IMR-90 (cell line): ENCODE results near the gene ACHE. TPM values are rescaled to one million over a fixed set of nuclear protein-coding genes. Genes with fewer than 3 reads are reported as not detected.

Experiments used
- ATAC-seq: fragments of 200-7000 bp; cut with Tn5 transposase; 2 replicates; pipeline ENCODE4 v1.9.1; 2020; ENCODE audit warnings: low read depth, mild to moderate bottlenecking, moderate library complexity
- BruUV-seq: library from RNA; stranded (reverse); fragments of 400-500 nt; replicated peaks from 2 replicates; lab custom pipeline; 2021; lab: Mats Ljungman, UMichigan
- CTCF ChIA-PET: fragments of 300-600 bp; formaldehyde crosslinking; extraction: SDS; loops from one replicate; lab custom pipeline; 2021; ENCODE audit warnings: antibody characterized with exemption; lab: Yijun Ruan, JAX
- POLR2A ChIA-PET: fragments of 300-600 bp; sonication (Branson Sonifier 250); formaldehyde crosslinking; loops from one replicate; lab custom pipeline; 2022; ENCODE audit warnings: antibody characterized with exemption; ENCODE audit not compliant: unreplicated experiment; lab: Charles Lee
- DNase-seq: peaks from one replicate; pipeline ENCODE4 v3.0.0; 2013
- H2AFZ ChIP-seq: replicated peaks from 2 replicates; pipeline ENCODE3; 2013; ENCODE audit warnings: low read length, mild to moderate bottlenecking; ENCODE audit not compliant: poor library complexity
- H2AK5ac ChIP-seq: 2 replicates; pipeline ENCODE4 v1.6.1; 2013; ENCODE audit warnings: low read depth, low read length, inconsistent platforms
- H2AK9ac ChIP-seq: replicated peaks from 2 replicates; pipeline ENCODE3; 2013; ENCODE audit warnings: mild to moderate bottlenecking, low read depth, low read length, moderate library complexity; ENCODE audit not compliant: poor library complexity
- H2BK120ac ChIP-seq: 2 replicates; pipeline ENCODE4 v1.6.1; 2013; ENCODE audit warnings: low read depth, low read length, inconsistent platforms
- H2BK15ac ChIP-seq: 3 replicates; pipeline ENCODE4 v1.6.1; 2013; ENCODE audit warnings: low read depth, low read length, inconsistent platforms
- H2BK20ac ChIP-seq: 2 replicates; pipeline ENCODE4 v1.6.1; 2013; ENCODE audit warnings: low read depth, mild to moderate bottlenecking, inconsistent platforms, low read length, moderate library complexity
- H2BK5ac ChIP-seq: 2 replicates; pipeline ENCODE4 v1.6.1; 2013; ENCODE audit warnings: mild to moderate bottlenecking, low read depth, low read length, inconsistent platforms; ENCODE audit not compliant: poor library complexity, severe bottlenecking
- H3K14ac ChIP-seq: replicated peaks from 2 replicates; pipeline ENCODE4 v1.6.1; 2013; ENCODE audit warnings: low read depth, low read length, inconsistent platforms
- H3K18ac ChIP-seq: 2 replicates; pipeline ENCODE4 v1.6.1; 2013; ENCODE audit warnings: low read depth, low read length, control low read depth
- H3K23ac ChIP-seq: 2 replicates; pipeline ENCODE4 v1.6.1; 2013; ENCODE audit warnings: low read depth, low read length, inconsistent platforms
- H3K27ac ChIP-seq: 2 replicates; pipeline ENCODE4 v1.5.1; 2013; ENCODE audit warnings: mild to moderate bottlenecking, control low read depth, low read length; ENCODE audit not compliant: insufficient read depth
- H3K27me3 ChIP-seq: 2 replicates; pipeline ENCODE4 v1.6.1; 2013; ENCODE audit warnings: low read length; ENCODE audit not compliant: control insufficient read depth, insufficient read depth
- H3K36me3 ChIP-seq: 2 replicates; pipeline ENCODE4 v1.6.1; 2013; ENCODE audit warnings: low read length, mixed read lengths; ENCODE audit not compliant: control insufficient read depth, insufficient read depth
- H3K4ac ChIP-seq: 2 replicates; pipeline ENCODE4 v1.6.1; 2013; ENCODE audit warnings: low read depth, low read length, inconsistent platforms
- H3K4me1 ChIP-seq: 2 replicates; pipeline ENCODE4 v1.6.1; 2013; ENCODE audit warnings: low read length, mixed read lengths; ENCODE audit not compliant: control insufficient read depth, insufficient read depth
- H3K4me2 ChIP-seq: 2 replicates; pipeline ENCODE4 v1.6.1; 2013; ENCODE audit warnings: low read depth, mild to moderate bottlenecking, control low read depth, low read length, moderate library complexity
- H3K4me3 ChIP-seq: 2 replicates; pipeline ENCODE4 v1.5.1; 2013; ENCODE audit warnings: low read depth, mild to moderate bottlenecking, control low read depth, low read length, moderate library complexity; ENCODE audit not compliant: insufficient read depth
- H3K56ac ChIP-seq: 2 replicates; pipeline ENCODE4 v1.6.1; 2013; ENCODE audit warnings: low read length, inconsistent platforms; ENCODE audit not compliant: insufficient read depth; ENCODE audit errors: extremely low read depth
- H3K79me1 ChIP-seq, 2 experiments: 2 replicates each; pipeline ENCODE4 v1.6.1; 2013; ENCODE audit warnings: low read length in 2 of 2, inconsistent platforms in 1 of 2, low read depth in 1 of 2
- H3K9ac ChIP-seq: 2 replicates; pipeline ENCODE4 v1.6.1; 2013; ENCODE audit warnings: low read depth, low read length, control low read depth
- H3K9me1 ChIP-seq: 2 replicates; pipeline ENCODE4 v1.6.1; 2013; ENCODE audit warnings: low read length, inconsistent platforms; ENCODE audit not compliant: insufficient read depth
- H3K9me3 ChIP-seq: 2 replicates; pipeline ENCODE4 v1.6.1; 2013; ENCODE audit warnings: low read length; ENCODE audit not compliant: control insufficient read depth, insufficient read depth
- H4K20me1 ChIP-seq: 2 replicates; pipeline ENCODE4 v1.6.1; 2013; ENCODE audit warnings: low read length, inconsistent platforms; ENCODE audit not compliant: insufficient read depth
- H4K5ac ChIP-seq: 2 replicates; pipeline ENCODE4 v1.6.1; 2013; ENCODE audit warnings: mild to moderate bottlenecking, low read depth, low read length, control low read depth
- H4K8ac ChIP-seq, 2 experiments: 2 replicates each; pipeline ENCODE4 v1.6.1; 2013; ENCODE audit warnings: low read depth in 2 of 2, low read length in 2 of 2, control low read depth in 1 of 2, inconsistent platforms in 1 of 2
- H4K91ac ChIP-seq: 2 replicates; pipeline ENCODE4 v1.6.1; 2013; ENCODE audit warnings: low read depth, low read length, inconsistent platforms; ENCODE audit not compliant: insufficient read depth
- BHLHE40 ChIP-seq: fragments of 150-350 bp; IDR thresholded peaks from 2 replicates; pipeline ENCODE4 v1.6.1; 2016; ENCODE audit warnings: mild to moderate bottlenecking, low read depth, low read length
- CHD1 ChIP-seq: IDR thresholded peaks from 2 replicates; pipeline ENCODE4 v1.6.1; 2012; ENCODE audit warnings: low read depth, low read length, improper control_type of control experiment
- CTCF ChIP-seq: conservative IDR thresholded peaks from 2 replicates; pipeline ENCODE4 v1.5.1; 2012; ENCODE audit warnings: mild to moderate bottlenecking, low read depth, low read length, improper control_type of control experiment
- ELK1 ChIP-seq: fragments of 150-350 bp; IDR thresholded peaks from 2 replicates; pipeline ENCODE4 v1.6.1; 2016; ENCODE audit warnings: low read depth, mild to moderate bottlenecking, low read length, moderate library complexity, borderline replicate concordance
- MAFK ChIP-seq: IDR thresholded peaks from 2 replicates; pipeline ENCODE4 v1.6.1; 2012; ENCODE audit warnings: low read depth, low read length, improper control_type of control experiment
- MAZ ChIP-seq: IDR thresholded peaks from 2 replicates; pipeline ENCODE4 v1.6.1; 2012; ENCODE audit warnings: low read depth, mild to moderate bottlenecking, low read length, improper control_type of control experiment, moderate library complexity, borderline replicate concordance
- MXI1 ChIP-seq: IDR thresholded peaks from 2 replicates; pipeline ENCODE4 v1.6.1; 2012; ENCODE audit warnings: low read depth, mild to moderate bottlenecking, low read length, moderate library complexity, borderline replicate concordance
- POLR2A ChIP-seq: IDR thresholded peaks from 2 replicates; pipeline ENCODE4 v1.6.1; 2012; ENCODE audit warnings: mild to moderate bottlenecking, low read depth, low read length
- RAD21 ChIP-seq: IDR thresholded peaks from 2 replicates; pipeline ENCODE4 v1.6.1; 2012; ENCODE audit warnings: low read length, improper control_type of control experiment
- RCOR1 ChIP-seq: IDR thresholded peaks from 2 replicates; pipeline ENCODE4 v1.6.1; 2012; ENCODE audit warnings: mild to moderate bottlenecking, low read length, improper control_type of control experiment; ENCODE audit not compliant: insufficient replicate concordance
- RFX5 ChIP-seq: IDR thresholded peaks from 2 replicates; pipeline ENCODE4 v1.8.0; 2012; ENCODE audit warnings: low read depth, mild to moderate bottlenecking, low read length, moderate library complexity
- SMC3 ChIP-seq: fragments of 150-350 bp; IDR thresholded peaks from 2 replicates; pipeline ENCODE4 v1.6.1; 2016; ENCODE audit warnings: low read depth, mild to moderate bottlenecking, antibody characterized with exemption, low read length, moderate library complexity
- USF2 ChIP-seq: fragments of 150-350 bp; IDR thresholded peaks from 2 replicates; pipeline ENCODE4 v1.6.1; 2017; ENCODE audit warnings: mild to moderate bottlenecking, antibody characterized with exemption, low read length, low read depth
- WGBS, 2 experiments: methylation state at CpG; one replicate each; pipeline versions ENCODE4 v1.1.5 to v1.1.7; 2013; ENCODE audit warnings: missing lambda C conversion rate in 2 of 2; ENCODE audit not compliant: insufficient read length in 1 of 2; ENCODE audit errors: extremely low coverage in 2 of 2; 5-methylcytosine and 5-hydroxymethylcytosine counted together
- dilution Hi-C: fragments of 300-500 bp; cut with HindIII; formaldehyde crosslinking; loops from one replicate; pipeline ENCODE4 v1.14.3; 2018; ENCODE audit warnings: low sequenced_read_pairs; ENCODE audit not compliant: unreplicated experiment
- in situ Hi-C: fragments of 300-500 bp; cut with MboI; formaldehyde crosslinking; loops from 3 replicates; pipeline ENCODE4 v1.14.3; 2019; ENCODE audit warnings: low sequenced_read_pairs, inconsistent platforms, mixed read lengths
- intact Hi-C: fragments of 100-400 bp; cut with micrococcal nuclease; formaldehyde crosslinking; loops from 2 replicates; pipeline ENCODE4 v1.10.0; 2022
- polyA plus RNA-seq, 3 experiments: library from polyadenylated mRNA; depleted of rRNA; stranded (reverse); fragments of >200 nt; gene quantifications; 2 replicates each; pipeline ENCODE4 v1.2.3, GENCODE V29; 2012; ENCODE audit warnings: low replicate concordance in 1 of 3
- total RNA-seq: library from RNA; depleted of rRNA; stranded (reverse); fragments of >200 nt; gene quantifications from 2 replicates; pipeline ENCODE4 v1.2.3, GENCODE V29; 2012

The ACHE gene
- total and polyA plus RNA-seq, 2 of the 4 experiments (the other 2 are of a cell fraction): 0.41 TPM; not detected in 1

GRCh38 chr7:100879685-100880261, 15.9 kb downstream of the ACHE start:
- no peak overlapping the region for H2AK5ac ChIP-seq
- no peak overlapping the region for H2AFZ ChIP-seq
- no peak overlapping the region for H3K14ac ChIP-seq
- BruUV-seq: no TSS peak
- no peak overlapping the region for H3K18ac ChIP-seq
- no peak overlapping the region for H3K56ac ChIP-seq
- no peak overlapping the region for H2BK15ac ChIP-seq
- H3K9ac ChIP-seq: no peak overlapping the region
- H3K4me2 ChIP-seq: peak overlapping the region; percentile 16; the same call in 1 of the 2 replicates
- in situ Hi-C loops (no loop called here), dilution Hi-C loops (no loop called here), intact Hi-C loops (no loop called here)
- no peak overlapping the region for H2BK120ac ChIP-seq
- peak overlapping the region; percentile 11; the same call in 1 of the 2 replicates for H3K23ac ChIP-seq
- H4K20me1 ChIP-seq: peaks cover 56% of the 10 kb centered on the region
- WGBS, 2 experiments: 82% methylated on average over 8 of the region's 11 CpGs; no CpG with 5 or more reads in 1 of the 2 experiments
- H3K4me3 ChIP-seq: no peak overlapping the region
- H3K79me1 ChIP-seq: peaks cover 25 to 59% of the 10 kb centered on the region in 2 experiments
- no peak overlapping the region for H3K27ac ChIP-seq
- no peak overlapping the region for H4K8ac ChIP-seq
- no peak overlapping the region for H4K91ac ChIP-seq
- peaks cover 5% of the 10 kb centered on the region for H3K4me1 ChIP-seq
- H3K9me3 ChIP-seq: no peaks in the 10 kb centered on the region
- no peaks in the 10 kb centered on the region for H3K27me3 ChIP-seq
- no peaks in the 10 kb centered on the region; the same call in 1 of the 2 replicates for H3K9me1 ChIP-seq
- ChIA-PET CTCF (no interaction called here), POLR2A (no interaction called here)
- no peak overlapping the region for H4K5ac ChIP-seq
- H3K4ac ChIP-seq: no peak overlapping the region
- no peak overlapping the region for H2BK20ac ChIP-seq
- peak overlapping the region; percentile 67 for H2AK9ac ChIP-seq
- ATAC-seq (no peak), DNase-seq (no peak)
- no peak overlapping the region for H2BK5ac ChIP-seq
- TF ChIP-seq CTCF: no peak
- TF ChIP-seq USF2: no peak
- TF ChIP-seq RFX5: no peak
- no peak for TF ChIP-seq CHD1
- no peak for TF ChIP-seq SMC3
- no peak for TF ChIP-seq BHLHE40
- no peak for TF ChIP-seq MXI1
- no peak for TF ChIP-seq RCOR1
- no peak for TF ChIP-seq MAFK
- no peak for TF ChIP-seq POLR2A
- no peak for TF ChIP-seq RAD21
- TF ChIP-seq ELK1: no peak
- no peak for TF ChIP-seq MAZ
- H3K36me3 ChIP-seq: peaks cover 56% of the 10 kb centered on the region
